HG02852 (cell line): ENCODE data around the gene PCNT.

ENCODE experiments used
- ATAC-seq: cut with Tn5 transposase; IDR thresholded peaks from one replicate; pipeline ENCODE4 v1.9.1; 2021; ENCODE audit warnings: mild to moderate bottlenecking, moderate library complexity; ENCODE audit not compliant: unreplicated experiment

PCNT gene

DNA sequence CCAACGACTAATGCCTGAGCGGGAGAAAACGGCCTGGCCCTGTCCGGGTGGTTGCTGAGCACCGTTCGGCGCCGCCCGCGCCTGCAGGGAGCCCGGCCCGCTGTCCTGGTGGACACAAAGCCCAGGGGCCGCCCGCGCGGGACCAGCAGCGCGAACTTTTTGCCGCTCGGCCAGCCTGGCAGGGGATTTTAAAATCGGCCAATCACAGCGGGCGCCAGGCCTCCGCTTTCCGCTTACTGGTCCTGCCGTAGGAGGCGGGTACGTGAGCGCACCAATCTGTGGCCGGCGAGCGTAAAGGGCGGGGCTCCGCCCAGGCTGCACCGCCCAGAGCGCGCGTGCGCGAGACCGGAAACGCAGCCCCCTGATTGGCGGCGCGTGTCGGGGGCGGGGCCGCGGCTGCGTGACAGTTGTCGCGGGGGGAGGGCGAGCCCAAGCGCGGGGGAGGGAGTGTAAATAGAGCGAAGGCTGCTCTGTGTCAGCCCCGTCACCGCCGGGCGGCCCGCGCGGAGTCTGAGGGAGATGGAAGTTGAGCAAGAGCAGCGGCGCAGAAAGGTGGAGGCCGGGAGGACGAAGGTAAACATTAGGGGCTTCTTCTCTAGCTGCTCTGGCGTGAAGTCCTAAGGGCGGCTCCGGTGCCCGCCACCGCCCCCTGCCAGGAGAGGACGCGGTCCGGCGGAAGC, at the start of gene PCNT, which contains the start of gene C21orf58:
TSS of gene PCNT (plus strand) at position 447 of the 680 bp plus-strand sequence. CDS start at position 520, 73 bp downstream.
TSS of gene C21orf58 (minus strand) at position 161 of the 680 bp plus-strand sequence. CDS start 1,132 bp downstream, outside the sequence.
- ATAC-seq, result peak; percentile 74

DNA sequence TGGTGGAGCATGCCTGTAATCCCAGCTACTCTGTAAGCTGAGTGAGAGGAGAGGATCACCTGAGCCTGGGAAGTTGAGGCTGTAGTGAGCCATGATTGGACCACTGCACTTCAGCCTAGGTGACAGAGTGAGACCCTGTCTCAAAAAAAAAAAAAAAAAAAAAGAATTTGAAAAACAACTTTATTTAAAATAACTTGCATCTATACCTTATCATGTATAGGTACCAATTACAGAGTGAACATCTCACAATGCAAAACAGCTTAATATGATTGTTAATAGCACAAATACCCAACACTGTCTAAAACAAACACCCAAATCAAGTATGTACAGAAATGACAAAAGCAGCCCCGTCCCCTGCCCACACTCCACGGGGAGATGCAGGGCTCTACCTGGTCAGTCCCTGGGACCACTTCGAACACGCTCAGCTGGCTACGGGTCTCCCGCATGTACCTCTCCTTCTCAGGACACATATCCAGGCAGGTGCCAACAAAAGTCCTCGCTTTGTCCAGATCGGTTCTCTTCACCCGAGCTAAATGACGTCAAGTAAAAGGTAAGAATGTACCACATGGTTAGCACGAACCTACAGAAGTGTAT, 49.1 kb upstream of the PCNT start:
- no peak for ATAC-seq

DNA sequence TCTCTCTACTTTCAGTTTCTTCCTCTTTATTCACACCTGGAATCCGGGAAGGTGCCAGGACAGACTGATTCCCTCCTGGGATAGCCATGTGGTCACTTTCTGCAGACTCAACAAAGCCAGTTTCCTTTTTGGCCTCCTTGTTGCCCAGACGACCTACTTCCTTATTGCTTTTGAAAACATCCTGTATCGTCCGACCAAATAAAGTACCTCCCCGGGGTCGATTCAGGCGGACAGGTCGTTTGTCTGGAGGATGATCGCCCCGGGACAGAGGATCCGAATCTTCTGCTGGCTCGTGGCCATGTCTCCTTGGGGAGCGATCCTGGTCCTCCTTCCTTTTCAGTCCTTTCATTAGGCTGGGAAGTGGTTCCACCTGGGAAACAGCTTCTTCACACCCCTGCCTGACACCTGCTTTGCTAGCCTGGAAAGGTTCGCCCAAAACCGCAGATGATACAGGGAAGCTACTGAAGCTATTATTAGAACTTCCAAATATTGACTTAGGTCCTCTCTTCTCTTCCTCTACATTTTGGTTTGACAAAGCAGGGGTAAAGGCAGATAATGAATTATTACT, 39.8 kb upstream of the PCNT start:
- ATAC-seq, result no peak

- no peak for ATAC-seq
Observed at GRCh38 chr21:46284733-46285132, 39.2 kb upstream of the PCNT start.

GRCh38 chr21:46285206-46285661, 38.7 kb upstream of the PCNT start, which contains the start of gene MCM3AP:
TSS of gene MCM3AP (minus strand) at chr21:46285611. CDS start at chr21:46285286, 325 bp downstream.
- ATAC-seq, result no peak

DNA sequence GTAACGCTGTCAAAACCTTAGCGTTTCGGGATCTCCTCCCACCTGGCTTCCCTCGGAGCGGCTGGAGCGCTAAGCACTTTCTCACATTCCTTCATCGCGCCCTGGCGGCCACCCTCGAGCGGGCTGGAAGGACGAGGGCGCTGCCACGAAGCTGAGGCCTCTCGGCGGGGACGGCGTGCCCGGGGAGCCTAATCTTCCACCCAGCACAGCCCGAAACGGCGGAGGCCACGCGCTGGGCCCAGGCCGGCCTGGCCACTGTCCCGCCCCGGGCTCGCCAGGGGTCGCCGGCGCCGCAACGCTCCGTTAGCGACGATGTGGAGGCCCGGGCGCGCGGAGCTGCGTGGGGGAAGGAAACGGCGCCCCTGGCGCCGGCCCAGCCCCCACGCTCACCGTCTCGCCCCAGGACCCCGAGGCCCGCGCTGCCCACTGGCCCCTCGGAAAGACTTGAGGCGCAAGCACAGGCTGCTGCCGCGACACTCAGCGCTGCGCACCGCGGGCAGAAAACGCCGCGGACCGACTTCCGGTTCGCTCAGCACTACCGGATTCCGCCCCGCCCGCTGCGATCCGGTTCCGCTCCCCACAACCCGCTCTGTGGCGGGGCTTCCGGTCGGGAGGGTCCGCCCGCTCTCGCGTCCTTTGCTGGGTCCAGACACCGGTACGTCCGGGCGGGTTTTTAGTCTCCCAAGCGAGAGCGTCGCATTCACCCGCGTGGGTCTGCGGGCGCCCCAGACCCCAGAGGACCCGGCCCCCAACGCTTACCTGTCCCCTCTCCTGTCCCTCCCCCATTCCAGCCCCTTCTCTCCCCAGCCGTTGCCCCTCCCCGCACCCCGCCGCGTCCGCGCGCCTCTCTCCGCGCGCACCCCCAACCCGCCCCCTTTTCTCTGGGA, 38.0 kb upstream of the PCNT start, which contains the start of gene YBEY:
TSS of gene YBEY (plus strand) at position 582 of the 887 bp plus-strand sequence. CDS start 572 bp downstream, outside the sequence.
- peak; percentile 81 for ATAC-seq

- peak; percentile 6 for ATAC-seq
Observed at GRCh38 chr21:46286648-46287002, 37.3 kb upstream of the PCNT start.

GRCh38 chr21:46287541-46287940, 36.4 kb upstream of the PCNT start:
- ATAC-seq, result no peak

DNA sequence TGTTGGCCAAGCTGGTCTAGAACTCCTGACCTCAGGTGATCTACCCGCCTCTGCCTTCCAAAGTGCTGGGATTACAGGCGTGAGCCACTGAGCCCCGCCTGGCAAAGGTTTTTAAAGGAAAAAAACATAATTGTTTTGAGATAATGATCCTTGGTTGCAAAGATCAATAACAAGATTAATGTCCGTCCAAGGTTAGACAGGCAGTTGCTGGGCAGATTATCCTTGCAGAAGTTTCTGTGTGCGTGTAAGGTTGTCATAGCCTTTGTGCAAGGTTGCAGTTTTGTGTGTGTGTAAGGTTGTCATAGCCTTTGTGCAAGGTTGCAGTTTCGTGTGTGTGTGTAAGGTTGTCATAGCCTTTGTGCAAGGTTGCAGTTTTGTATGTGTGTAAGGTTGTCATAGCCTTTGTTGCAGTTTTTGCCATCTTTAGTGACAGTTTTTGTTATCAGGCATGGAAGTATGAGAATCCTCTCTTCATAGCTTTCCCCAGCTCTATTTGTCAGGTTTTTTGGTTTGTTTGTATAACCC, 34.2 kb upstream of the PCNT start:
- ATAC-seq, result no peak

- ATAC-seq, result no peak
Observed at GRCh38 chr21:46291561-46291960, 32.4 kb upstream of the PCNT start.

GRCh38 chr21:46294647-46295176, 29.2 kb upstream of the PCNT start:
- no peak for ATAC-seq

DNA sequence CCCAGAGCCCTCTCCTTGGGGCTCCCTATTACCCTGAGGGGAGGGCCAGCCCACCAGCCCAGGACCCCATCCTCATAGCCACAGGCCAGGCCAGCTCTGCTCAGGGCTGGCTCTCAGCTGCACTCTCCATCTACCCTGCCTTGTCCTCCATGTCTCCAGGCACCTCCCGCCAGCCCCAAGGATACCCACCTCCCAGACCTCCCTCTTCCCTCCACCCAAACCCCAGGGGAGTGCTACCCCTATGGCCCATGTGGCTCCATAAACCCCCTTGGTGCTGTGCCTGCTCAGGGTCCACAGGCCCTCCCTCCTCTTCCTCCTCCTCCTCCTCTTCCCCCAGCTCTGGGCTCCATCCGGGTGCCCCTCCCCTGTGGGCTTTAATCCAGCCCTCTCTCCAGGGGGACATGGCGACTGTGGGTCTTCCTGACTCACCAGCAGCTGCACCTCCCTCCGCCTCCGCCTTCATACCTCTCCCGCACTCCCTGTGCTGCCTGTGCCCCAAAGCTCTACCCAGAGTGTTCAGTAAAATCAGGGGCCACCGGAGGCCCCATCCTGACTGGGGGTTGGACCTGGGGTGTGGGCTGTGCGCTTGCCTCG, 28.7 kb upstream of the PCNT start:
- no peak for ATAC-seq

GRCh38 chr21:46295996-46296752, 27.8 kb upstream of the PCNT start:
- ATAC-seq, result no peak

GRCh38 chr21:46297338-46298271, 26.4 kb upstream of the PCNT start:
- no peak for ATAC-seq

DNA sequence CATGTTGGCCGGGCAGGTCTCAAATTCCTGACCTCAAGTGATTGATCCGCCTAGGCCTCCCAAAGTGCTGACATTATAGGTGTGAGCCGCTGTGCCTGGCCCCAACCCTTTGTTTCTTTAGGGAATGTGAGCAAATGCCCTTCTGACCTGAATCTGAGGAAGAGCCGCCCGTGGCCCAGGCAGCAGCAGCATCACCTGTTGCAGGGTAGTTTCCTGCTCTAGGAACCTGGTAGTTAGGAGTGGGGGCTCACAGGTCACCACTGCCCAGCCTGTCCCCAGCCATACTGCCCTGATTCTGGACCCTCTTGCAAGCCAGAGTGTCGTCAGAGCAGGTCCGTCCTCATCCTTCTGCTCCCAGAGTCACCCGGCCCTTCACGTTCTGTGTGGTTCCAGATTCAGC, 24.8 kb upstream of the PCNT start:
- ATAC-seq, result no peak

- ATAC-seq, result no peak
Observed at GRCh38 chr21:46301759-46302158, 22.2 kb upstream of the PCNT start.

GRCh38 chr21:46304437-46304836, 19.5 kb upstream of the PCNT start:
- ATAC-seq, result no peak

DNA sequence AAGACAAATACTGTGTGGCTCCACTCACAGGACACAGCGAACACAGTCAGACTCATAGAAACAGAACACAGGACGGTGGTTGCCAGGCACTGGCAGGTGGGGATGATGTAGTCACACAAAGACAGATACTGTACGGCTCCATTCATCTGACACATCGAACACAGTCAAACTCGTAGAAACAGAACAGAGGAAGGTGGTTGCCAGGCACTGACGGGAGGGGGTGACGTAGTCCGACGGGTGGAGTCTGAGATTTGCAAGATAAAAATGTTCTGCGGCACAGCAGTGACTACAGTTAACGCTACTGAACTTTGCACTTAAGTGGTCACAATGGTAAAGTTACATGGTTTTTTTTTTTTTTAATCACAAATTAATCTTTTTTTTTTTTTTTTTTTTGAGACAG, 19.0 kb upstream of the PCNT start:
- ATAC-seq, result no peak
